ENCODE measurements around the gene DNAH7. TPM values are rescaled to one million over a fixed set of nuclear protein-coding genes. Genes with fewer than 3 reads are reported as not detected.

Gene DNAH7
- total and polyA plus RNA-seq, 12 donors, result 0.10 to 0.74 (median 0.23) TPM; not detected in 2

- no peaks in the 10 kb centered on the region for H3K36me3 ChIP-seq
- intact Hi-C loops (cut with DNase I), result no loop called here
- ATAC-seq (no peak), DNase-seq (no peak)
- 97% methylated on average over 1 of the region's 1 CpG for WGBS, 2 donors
- TF ChIP-seq, protein P1, sequence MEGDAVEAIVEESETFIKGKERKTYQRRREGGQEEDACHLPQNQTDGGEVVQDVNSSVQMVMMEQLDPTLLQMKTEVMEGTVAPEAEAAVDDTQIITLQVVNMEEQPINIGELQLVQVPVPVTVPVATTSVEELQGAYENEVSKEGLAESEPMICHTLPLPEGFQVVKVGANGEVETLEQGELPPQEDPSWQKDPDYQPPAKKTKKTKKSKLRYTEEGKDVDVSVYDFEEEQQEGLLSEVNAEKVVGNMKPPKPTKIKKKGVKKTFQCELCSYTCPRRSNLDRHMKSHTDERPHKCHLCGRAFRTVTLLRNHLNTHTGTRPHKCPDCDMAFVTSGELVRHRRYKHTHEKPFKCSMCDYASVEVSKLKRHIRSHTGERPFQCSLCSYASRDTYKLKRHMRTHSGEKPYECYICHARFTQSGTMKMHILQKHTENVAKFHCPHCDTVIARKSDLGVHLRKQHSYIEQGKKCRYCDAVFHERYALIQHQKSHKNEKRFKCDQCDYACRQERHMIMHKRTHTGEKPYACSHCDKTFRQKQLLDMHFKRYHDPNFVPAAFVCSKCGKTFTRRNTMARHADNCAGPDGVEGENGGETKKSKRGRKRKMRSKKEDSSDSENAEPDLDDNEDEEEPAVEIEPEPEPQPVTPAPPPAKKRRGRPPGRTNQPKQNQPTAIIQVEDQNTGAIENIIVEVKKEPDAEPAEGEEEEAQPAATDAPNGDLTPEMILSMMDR (IDR thresholded peaks at IDR 0.05), result no peak
- H3K4me3 ChIP-seq, result no peak overlapping the region
- no peaks in the 10 kb centered on the region for H3K27me3 ChIP-seq
- no peak overlapping the region for H3K27ac ChIP-seq
- H3K4me1 ChIP-seq, result no peaks in the 10 kb centered on the region
- peaks cover 0 to 43% (median 19%) of the 10 kb centered on the region in 11 donors for H3K9me3 ChIP-seq
Observed at GRCh38 chr2:195766691-195767090, 301.9 kb downstream of the DNAH7 start.

- Histone ChIP-seq H3K4me3 (no peak overlapping the region), H3K27me3 (no peaks in the 10 kb centered on the region), H3K27ac (no peak overlapping the region), H3K36me3 (no peaks in the 10 kb centered on the region), H3K4me1 (no peaks in the 10 kb centered on the region), H3K9me3 (peaks cover 0 to 58% (median 23%) of the 10 kb centered on the region in 11 donors)
- DNase-seq, result no peak
- intact Hi-C loops (cut with DNase I), result no loop called here
- TF ChIP-seq, protein P1 (IDR thresholded peaks at IDR 0.05), result no peak
- ATAC-seq, result no peak
Observed at GRCh38 chr2:195763866-195764265, 304.8 kb downstream of the DNAH7 start.

- Histone ChIP-seq H3K27ac (no peak overlapping the region), H3K27me3 (no peaks in the 10 kb centered on the region), H3K9me3 (peaks cover 0 to 48% (median 21%) of the 10 kb centered on the region in 11 donors), H3K4me3 (no peak overlapping the region), H3K4me1 (no peaks in the 10 kb centered on the region), H3K36me3 (no peaks in the 10 kb centered on the region)
- WGBS, 2 donors, result 78 to 98% methylated on average over 1 of the region's 1 CpG
- intact Hi-C loops (cut with DNase I), result no loop called here
- TF ChIP-seq, protein P1 (IDR thresholded peaks at IDR 0.05), result no peak
- ATAC-seq (no peak), DNase-seq (no peak)
Observed at GRCh38 chr2:195759877-195760276, 308.8 kb downstream of the DNAH7 start.

DNA sequence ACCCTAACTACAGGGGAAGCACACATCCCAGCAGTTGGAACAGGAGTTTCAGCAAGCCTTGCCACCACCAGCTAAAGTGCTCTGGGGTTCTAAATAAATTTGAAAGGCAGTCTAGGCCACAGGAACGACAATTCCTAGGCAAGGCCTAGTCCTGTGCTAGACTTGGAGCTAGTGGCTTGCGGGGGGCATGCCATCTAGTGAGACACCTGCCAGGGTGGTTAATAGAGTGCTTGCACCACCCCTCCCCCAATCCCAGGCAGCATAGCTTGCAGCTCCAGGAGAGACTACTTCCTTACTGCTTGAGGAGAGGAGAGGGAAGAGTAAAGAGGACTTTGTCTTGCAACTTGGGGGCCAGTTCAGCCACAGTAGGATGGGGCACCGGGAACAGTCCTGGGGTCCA lies 309.8 kb downstream of the DNAH7 start:
- intact Hi-C loops (cut with DNase I), result no loop called here
- Histone ChIP-seq H3K4me3 (no peak overlapping the region), H3K9me3 (peaks cover 0 to 37% (median 12%) of the 10 kb centered on the region in 11 donors), H3K27ac (no peak overlapping the region), H3K36me3 (no peaks in the 10 kb centered on the region), H3K4me1 (no peaks in the 10 kb centered on the region), H3K27me3 (no peaks in the 10 kb centered on the region)
- no peak for ATAC-seq
- no peak for DNase-seq
- TF ChIP-seq, protein P1 (IDR thresholded peaks at IDR 0.05), result no peak
- 91 to 97% methylated on average over 3 of the region's 3 CpGs for WGBS, 2 donors
